ENCODE results near the gene SCGB3A1. TPM values are rescaled to one million over a fixed set of nuclear protein-coding genes. Genes with fewer than 3 reads are reported as not detected.

Gene SCGB3A1
- total RNA-seq, 1 donor from 2014 or later, result not detected

GRCh38 chr5:180586870-180587269 lies 4.4 kb downstream of the SCGB3A1 start:
- no peak for DNase-seq

GRCh38 chr5:180586204-180586603 lies 5.1 kb downstream of the SCGB3A1 start:
- no peak for DNase-seq

- DNase-seq, result no peak
Measured at GRCh38 chr5:180583738-180584137, 7.6 kb downstream of the SCGB3A1 start.

DNA sequence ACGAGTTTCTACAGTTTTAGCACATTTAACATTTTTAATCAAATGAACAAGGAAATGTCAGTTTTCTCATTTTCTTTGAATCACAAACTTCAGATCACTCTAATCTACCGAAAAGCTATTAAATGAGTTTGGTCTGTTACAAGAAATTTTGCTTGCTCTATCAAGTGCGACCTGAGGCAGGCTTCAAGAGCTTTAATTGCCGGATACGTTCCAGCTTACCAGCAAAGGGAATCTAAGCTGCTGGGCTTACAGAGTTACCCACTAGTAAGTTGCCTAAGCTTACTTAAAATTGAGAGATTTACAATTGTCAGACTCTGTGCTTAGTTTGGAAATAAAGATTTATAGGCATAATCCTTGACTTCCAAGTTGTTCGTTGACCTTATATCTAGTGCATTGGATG lies 10.6 kb downstream of the SCGB3A1 start:
- no peak for DNase-seq

DNA sequence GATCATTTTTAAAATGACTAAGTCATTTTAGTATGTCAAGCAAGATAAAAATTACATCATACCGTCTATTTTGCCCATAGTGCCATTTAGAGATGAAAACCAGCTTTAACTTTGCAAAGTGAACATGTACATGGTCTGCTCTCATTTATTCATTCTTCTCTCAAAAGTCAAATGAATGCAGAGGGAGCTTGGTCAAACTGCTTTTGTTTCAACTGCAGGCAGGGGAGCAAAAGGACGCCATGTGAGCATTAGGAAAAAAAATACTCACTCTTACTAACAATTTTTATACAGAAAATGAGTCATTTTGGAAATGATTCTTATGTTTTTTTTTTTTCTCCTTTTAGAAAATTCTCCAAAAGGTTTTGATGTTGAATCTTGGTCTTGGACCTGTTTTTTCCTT lies 15.7 kb downstream of the SCGB3A1 start:
- no peak for DNase-seq

GRCh38 chr5:180568914-180569313 lies 22.4 kb downstream of the SCGB3A1 start:
- no peak for DNase-seq

DNA sequence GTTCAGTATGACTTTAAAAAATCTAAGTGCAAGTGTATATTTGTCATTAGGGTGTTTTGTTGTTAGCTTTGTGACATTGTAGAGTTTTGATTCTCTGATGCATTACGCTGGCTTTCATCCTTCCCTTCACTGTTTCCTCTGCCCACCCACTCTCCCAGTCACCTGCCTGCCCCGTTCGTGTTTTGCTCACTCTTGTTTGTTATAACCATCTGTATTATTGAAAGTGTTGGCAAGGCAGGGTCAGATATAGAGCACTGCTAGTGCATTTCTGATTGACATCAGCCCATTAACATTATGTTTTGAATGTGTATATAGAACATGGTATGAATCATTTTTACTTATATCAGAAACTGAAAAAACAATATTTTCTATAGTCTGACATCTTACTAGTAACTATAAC lies 27.3 kb downstream of the SCGB3A1 start:
- DNase-seq, result no peak

- DNase-seq, result no peak
Measured at GRCh38 chr5:180558232-180558631, 33.1 kb downstream of the SCGB3A1 start.

- DNase-seq, result no peak
Measured at GRCh38 chr5:180557217-180557809, 34.0 kb downstream of the SCGB3A1 start.

- no peak for DNase-seq
Measured at GRCh38 chr5:180555168-180555921, 36.0 kb downstream of the SCGB3A1 start.

DNA sequence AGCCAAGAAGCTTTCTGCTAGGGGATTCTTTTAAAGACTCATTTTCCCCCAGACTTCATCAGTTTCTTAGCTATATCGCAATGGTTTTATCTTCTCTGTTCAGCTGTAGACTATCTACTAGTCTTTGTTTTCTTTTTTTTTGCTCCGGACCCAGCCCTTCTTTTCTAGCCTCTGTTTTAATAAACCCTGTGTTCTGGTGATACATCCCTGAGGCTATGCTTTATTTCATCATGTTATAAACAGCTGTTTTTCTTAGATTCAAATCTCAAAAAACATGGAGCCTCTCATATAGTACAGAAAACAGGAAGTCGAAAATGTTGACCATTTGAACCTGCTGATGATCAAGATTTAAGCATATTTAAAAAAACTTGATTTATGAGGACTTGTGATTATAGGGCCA lies 37.8 kb downstream of the SCGB3A1 start:
- DNase-seq, result no peak

DNA sequence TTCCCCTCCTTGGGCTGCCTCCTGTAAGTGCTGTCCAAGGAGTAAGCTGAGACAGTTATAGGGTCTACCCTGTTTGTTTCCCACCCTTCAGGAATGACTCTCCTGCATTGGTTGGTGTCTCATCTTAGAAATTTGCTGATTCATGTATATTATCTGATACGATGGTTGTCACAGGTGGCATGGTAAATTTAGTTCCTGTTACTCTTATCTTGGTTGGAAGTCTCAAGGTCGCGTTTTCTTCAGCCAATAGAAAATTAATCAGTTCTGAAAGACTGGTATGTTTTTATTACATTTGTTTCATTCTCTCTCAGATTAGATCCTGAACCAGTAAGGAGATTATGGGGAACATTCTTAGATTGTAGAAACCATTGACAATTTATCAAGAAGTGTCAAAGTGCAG lies 42.7 kb downstream of the SCGB3A1 start:
- no peak for DNase-seq

GRCh38 chr5:180545248-180545647 lies 46.1 kb downstream of the SCGB3A1 start:
- DNase-seq, result no peak

DNA sequence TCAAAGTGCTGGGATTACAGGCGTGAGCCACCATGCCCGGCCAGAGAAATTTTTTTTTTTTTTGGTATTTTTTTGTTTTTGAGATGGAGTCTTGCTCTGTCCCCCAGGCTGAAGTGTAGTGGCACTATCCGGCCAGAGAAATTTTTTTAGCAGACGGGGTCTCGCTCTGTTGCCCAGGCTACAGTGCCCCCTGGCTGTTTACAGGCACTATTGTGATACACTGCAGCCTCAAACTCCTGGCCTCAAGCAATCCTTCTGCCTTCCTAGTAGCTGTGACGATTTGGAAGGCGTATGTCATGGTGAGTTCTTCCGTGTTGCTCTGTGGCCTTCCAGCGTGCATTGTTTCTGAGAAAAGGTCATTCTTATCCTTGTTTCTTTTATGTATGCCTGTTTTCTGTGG lies 49.6 kb downstream of the SCGB3A1 start:
- DNase-seq, result no peak

Other genes with a start within 250 kb of the SCGB3A1 start
- gene GFPT2, start 238.2 kb downstream of the SCGB3A1 start, total RNA-seq, result 7.5 TPM
- 25.0 TPM for gene CNOT6, start 97.1 kb downstream of the SCGB3A1 start, total RNA-seq
- gene FLT4, start 58.1 kb upstream of the SCGB3A1 start, total RNA-seq, result 7.5 TPM
- gene OR2Y1, start 148.6 kb upstream of the SCGB3A1 start, total RNA-seq, result not detected
- gene MGAT1, start 211.3 kb upstream of the SCGB3A1 start, total RNA-seq, result 54.4 TPM

Data from skin of body (tissue), 2 donors.